HG03196 (cell line): ENCODE data around the gene TUSC2.
A peak's percentile ranks its signal among the peaks of the same experiment; 100 is the strongest.

Experiments
- ATAC-seq: cut with Tn5 transposase; IDR thresholded peaks from one replicate; pipeline ENCODE4 v1.9.1; 2021; ENCODE audit not compliant: unreplicated experiment

Gene TUSC2

GRCh38 chr3:50337175-50337861 is 9.3 kb upstream of the TUSC2 start:
- peak; percentile 77 for ATAC-seq

- ATAC-seq, result peak; percentile 30
These were observed 8.6 kb upstream of the TUSC2 start for GRCh38 chr3:50336452-50337174.

- ATAC-seq, result no peak
These were observed 6.5 kb upstream of the TUSC2 start for GRCh38 chr3:50334339-50335075.

GRCh38 chr3:50333744-50334328 is 5.8 kb upstream of the TUSC2 start:
- ATAC-seq, result no peak

GRCh38 chr3:50331364-50331907 is 3.4 kb upstream of the TUSC2 start:
- ATAC-seq, result no peak

DNA sequence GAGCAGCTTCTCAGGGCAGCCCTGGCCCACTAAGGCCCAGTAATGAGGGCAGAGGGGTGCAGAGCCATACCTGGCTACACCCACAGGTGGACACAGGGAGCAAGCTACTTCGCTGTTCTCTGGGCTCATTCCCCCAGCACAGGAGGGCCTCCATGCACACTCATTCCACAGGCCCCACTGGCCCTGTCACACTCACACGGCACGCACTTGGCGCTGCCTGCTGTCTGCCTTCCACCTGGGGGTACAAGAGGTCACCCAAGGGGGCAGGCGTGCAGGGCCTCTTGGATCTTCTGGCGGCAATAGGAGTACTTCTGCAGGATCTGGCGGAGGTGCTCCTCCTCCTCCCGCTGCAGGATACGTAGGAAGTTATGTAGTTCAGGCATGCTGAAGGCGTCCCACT is 2.3 kb upstream of the TUSC2 start:
- ATAC-seq, result no peak

- no peak for ATAC-seq
These were observed 894 bp downstream of the TUSC2 start for GRCh38 chr3:50327129-50327528.

DNA sequence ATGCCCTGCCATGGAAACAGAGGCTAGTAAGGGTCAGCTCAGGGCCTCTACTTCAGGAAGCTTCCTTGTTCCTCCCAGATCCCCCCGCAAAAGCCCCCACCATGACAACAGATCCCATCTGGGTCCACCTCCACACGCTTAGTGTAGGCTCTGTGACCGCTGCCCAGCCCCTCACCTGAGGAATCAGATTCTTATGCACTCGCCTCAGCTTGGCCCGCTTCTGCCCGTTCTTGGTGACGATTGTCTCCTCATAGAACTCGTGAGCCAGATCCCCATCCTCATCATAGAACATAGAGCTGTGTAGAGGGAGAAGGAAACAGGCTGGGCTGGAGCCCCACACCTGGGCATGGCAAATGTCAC is 1.9 kb downstream of the TUSC2 start:
- ATAC-seq, result no peak

DNA sequence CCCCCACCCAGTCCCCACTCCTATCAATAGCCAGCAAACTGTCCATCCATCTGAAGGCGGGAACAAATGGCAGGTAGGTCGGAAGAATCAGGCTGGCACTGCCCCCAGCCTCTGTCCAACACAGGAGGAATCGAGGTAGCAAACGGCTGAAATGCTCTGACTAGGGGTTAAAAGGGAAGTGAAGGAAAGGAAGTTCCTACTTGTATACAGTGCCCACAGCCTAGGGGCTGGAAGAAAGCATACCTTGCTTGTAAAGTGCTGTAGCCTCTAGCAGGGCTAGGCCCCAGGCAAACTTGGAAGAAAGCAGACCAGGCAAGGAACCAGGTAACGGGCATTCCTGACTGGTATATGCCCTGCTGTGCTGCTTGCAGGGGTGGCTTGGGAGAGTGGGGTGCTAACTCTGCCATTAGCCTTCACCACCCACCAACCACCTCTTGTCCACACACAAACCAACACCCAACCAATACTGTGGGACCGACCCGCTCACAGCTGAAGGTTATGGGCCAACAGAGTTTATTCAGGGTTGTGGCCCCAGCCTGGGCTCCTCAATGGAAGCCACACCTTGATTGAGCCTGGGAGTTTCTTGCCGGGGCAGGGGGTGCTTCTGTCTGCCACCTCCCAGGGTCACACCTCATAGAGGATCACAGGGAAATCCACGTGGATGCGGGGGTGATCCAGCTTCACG is 2.4 kb downstream of the TUSC2 start:
- no peak for ATAC-seq

- no peak for ATAC-seq
These were observed 2.9 kb downstream of the TUSC2 start for GRCh38 chr3:50325113-50325480.

DNA sequence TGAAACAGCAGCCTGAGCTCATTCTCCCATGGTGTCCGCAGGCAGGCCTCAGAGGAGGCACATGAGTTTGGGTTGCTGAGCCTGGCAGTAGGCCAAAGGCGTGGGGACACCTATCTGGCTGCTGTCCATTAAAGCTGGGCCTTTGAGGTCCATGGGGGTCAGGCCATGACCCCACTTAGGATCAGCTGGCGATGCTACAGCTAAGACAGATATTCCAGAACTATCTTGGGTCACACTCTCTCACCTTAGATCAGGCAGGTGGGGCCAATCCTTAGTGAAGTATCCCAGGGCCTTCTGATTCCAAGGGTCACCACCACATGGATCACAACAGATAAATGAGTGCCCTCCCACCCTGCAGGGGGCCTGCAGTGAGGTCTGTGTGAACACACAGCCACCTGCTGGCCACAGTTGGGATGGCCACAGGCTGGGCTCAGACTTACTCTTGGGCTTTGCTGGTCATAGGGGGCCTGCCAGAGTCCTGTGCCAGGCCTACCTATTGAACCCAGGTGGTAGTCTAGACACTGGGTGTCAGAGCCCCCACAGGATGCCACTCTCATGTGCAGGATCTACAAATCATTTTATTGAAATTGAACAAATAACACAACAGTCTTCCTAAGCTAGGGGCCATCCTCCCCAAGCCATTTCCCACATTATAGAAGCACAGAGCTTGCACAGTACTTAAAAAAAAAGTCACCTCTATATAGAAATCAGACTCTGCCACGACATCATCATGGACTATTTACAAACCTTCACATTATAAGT is 3.5 kb downstream of the TUSC2 start:
- no peak for ATAC-seq

GRCh38 chr3:50323614-50324199 is 4.3 kb downstream of the TUSC2 start:
- no peak for ATAC-seq

GRCh38 chr3:50323092-50323600 is 4.9 kb downstream of the TUSC2 start:
- ATAC-seq, result no peak

DNA sequence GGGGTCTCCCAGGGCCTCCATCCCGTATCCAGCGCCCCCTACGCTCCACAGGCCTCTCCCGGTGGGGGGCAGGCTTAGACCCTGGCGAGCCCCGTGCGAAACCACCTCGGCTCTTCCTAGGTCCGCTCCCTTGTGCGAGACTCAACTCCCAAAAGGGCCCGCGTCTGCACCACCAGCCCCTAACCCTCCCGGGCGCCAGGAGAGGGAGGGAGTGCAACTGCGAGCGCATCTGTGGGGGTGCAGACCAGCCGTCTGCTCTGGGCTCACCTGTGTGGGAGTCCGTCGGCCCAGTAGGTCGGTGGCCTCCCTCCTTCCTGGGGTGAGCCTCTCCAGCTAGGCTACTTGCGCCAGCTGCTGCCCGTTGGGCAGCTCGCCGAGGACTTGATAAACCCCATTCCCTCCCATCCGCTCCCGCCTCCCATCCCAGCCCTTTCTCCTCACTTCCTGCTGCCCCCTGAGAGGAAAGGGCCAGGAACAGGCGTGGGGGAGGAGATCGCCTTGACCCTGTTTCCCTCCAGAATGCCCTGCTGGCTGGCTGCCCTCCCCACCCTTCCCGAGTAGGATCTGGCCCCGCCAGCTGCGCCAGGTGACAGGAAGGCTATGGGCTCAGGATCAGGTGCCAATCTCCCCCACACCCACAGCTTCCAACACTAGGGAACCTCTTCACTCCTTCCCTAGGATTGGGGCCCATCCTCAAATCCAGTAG is 5.5 kb downstream of the TUSC2 start, which contains the start of gene HYAL2:
TSS of gene HYAL2 (minus strand) at position 360 of the 706 bp plus-strand sequence. CDS start 2,256 bp downstream, outside the sequence.
- no peak for ATAC-seq

GRCh38 chr3:50322115-50322385 is 6.0 kb downstream of the TUSC2 start:
- ATAC-seq, result no peak

GRCh38 chr3:50321336-50322114 is 6.5 kb downstream of the TUSC2 start:
- ATAC-seq, result peak; percentile 72

GRCh38 chr3:50320853-50321335 is 7.1 kb downstream of the TUSC2 start:
- peak; percentile 40 for ATAC-seq
